H1 (cell line): ENCODE results near the gene TCF4. TPM values are rescaled to one million over a fixed set of nuclear protein-coding genes. Genes with fewer than 3 reads are reported as not detected.

Experiments used
- CTCF ChIA-PET: fragments of 300-600 bp; sonication (Branson Sonifier 250); formaldehyde crosslinking; loops from one replicate; lab custom pipeline; 2021; ENCODE audit not compliant: partially characterized antibody; lab: Charles Lee
- POLR2A ChIA-PET: fragments of 300-600 bp; sonication (Branson Sonifier 250); formaldehyde crosslinking; loops from one replicate; lab custom pipeline; 2021; ENCODE audit warnings: inconsistent platforms; ENCODE audit not compliant: partially characterized antibody; lab: Charles Lee
- DNase-seq, 2 experiments: peaks; one replicate each; pipeline versions ENCODE4 v3.0.0 to v3.0.0-alpha.2; 2010 to 2022; ENCODE audit warnings: low spot score in 2 of 2, low read depth in 1 of 2, mixed read lengths in 1 of 2
- FAIRE-seq: peaks from 2 replicates; lab custom pipeline; 2011; peaks lifted over from hg19 to GRCh38; lab: Jason Lieb, UNC
- H2AFZ ChIP-seq: 2 replicates; pipeline ENCODE4 v1.8.1; 2012; ENCODE audit warnings: low read length, inconsistent platforms
- H2AK5ac ChIP-seq: 2 replicates; pipeline ENCODE4 v1.6.1; 2013; ENCODE audit warnings: low read depth, low read length
- H2BK120ac ChIP-seq: replicated peaks from 2 replicates; pipeline ENCODE3; 2013; ENCODE audit warnings: low read depth, low read length, inconsistent platforms
- H2BK12ac ChIP-seq: 2 replicates; pipeline ENCODE4 v1.6.1; 2013; ENCODE audit warnings: low read depth, low read length
- H2BK15ac ChIP-seq: 2 replicates; pipeline ENCODE4 v1.6.1; 2013; ENCODE audit warnings: low read length
- H2BK20ac ChIP-seq: 2 replicates; pipeline ENCODE4 v1.6.1; 2013; ENCODE audit warnings: low read length
- H2BK5ac ChIP-seq: 2 replicates; pipeline ENCODE4 v1.6.1; 2013; ENCODE audit warnings: low read depth, low read length
- H3K14ac ChIP-seq: 2 replicates; pipeline ENCODE4 v1.6.1; 2013; ENCODE audit warnings: inconsistent platforms; ENCODE audit not compliant: insufficient read length
- H3K18ac ChIP-seq: 2 replicates; pipeline ENCODE4 v1.6.1; 2013; ENCODE audit warnings: low read length; ENCODE audit errors: extremely low read depth
- H3K23ac ChIP-seq: 2 replicates; pipeline ENCODE4 v1.6.1; 2013; ENCODE audit warnings: inconsistent platforms; ENCODE audit not compliant: insufficient read length
- H3K23me2 ChIP-seq: 2 replicates; pipeline ENCODE4 v1.6.1; 2013; ENCODE audit warnings: low read depth, low read length
- H3K27ac ChIP-seq: 2 replicates; pipeline ENCODE4 v1.6.1; 2011; ENCODE audit warnings: low read depth, low read length, inconsistent platforms
- H3K27me3 ChIP-seq, 4 experiments: replicated peaks in 1 of 4; 1 replicate in 1 of 4; 2 replicates in 3 of 4; pipeline versions ENCODE4 v1.6.1 to v1.8.1; 2011 to 2013; ENCODE audit warnings: low read length in 3 of 4, mild to moderate bottlenecking in 3 of 4, inconsistent platforms in 2 of 4, mixed read lengths in 2 of 4, moderate library complexity in 1 of 4; ENCODE audit not compliant: control insufficient read depth in 3 of 4, insufficient read depth in 3 of 4; ENCODE audit errors: extremely low read depth in 1 of 4
- H3K36me3 ChIP-seq, 4 experiments: 2 replicates each; pipeline versions ENCODE4 v1.6.1 to v1.8.1; 2011 to 2013; ENCODE audit warnings: mild to moderate bottlenecking in 4 of 4, low read length in 3 of 4, moderate library complexity in 2 of 4, control low read depth in 1 of 4, inconsistent platforms in 1 of 4; ENCODE audit not compliant: insufficient read depth in 4 of 4, control insufficient read depth in 2 of 4
- H3K4ac ChIP-seq: replicated peaks from 2 replicates; pipeline ENCODE3; 2013; ENCODE audit warnings: low read length, low read depth, mixed read lengths, inconsistent platforms; ENCODE audit not compliant: insufficient read length
- H3K4me1 ChIP-seq, 4 experiments: replicated peaks in 1 of 4; 1 replicate in 1 of 4; 2 replicates in 3 of 4; pipeline versions ENCODE4 v1.6.1 to v1.8.1; 2011 to 2013; ENCODE audit warnings: low read length in 3 of 4, inconsistent platforms in 2 of 4, mixed read lengths in 1 of 4; ENCODE audit not compliant: insufficient read depth in 4 of 4, control insufficient read depth in 3 of 4
- H3K4me2 ChIP-seq, 2 experiments: 2 replicates each; pipeline versions ENCODE4 v1.6.1 to v1.8.1; 2011 to 2013; ENCODE audit warnings: low read depth in 2 of 2, low read length in 2 of 2, control low read depth in 1 of 2, inconsistent platforms in 1 of 2, mild to moderate bottlenecking in 1 of 2; ENCODE audit not compliant: insufficient read depth in 1 of 2
- H3K4me3 ChIP-seq, 4 experiments: fragments of 200-600, 300-600 bp in 1 of 4; sonication (generic), shearing (Covaris generic), sonication (Bioruptor Twin) in 1 of 4; 2 replicates each; pipeline versions ENCODE4 v1.5.1 to v1.8.1; 2011 to 2016; ENCODE audit warnings: low read length in 4 of 4, low read depth in 3 of 4, control low read depth in 2 of 4, inconsistent platforms in 2 of 4, mild to moderate bottlenecking in 2 of 4, mixed read lengths in 1 of 4, moderate library complexity in 1 of 4; ENCODE audit not compliant: insufficient read depth in 2 of 4; ENCODE audit errors: extremely low read depth in 1 of 4
- H3K56ac ChIP-seq: replicated peaks from 2 replicates; pipeline ENCODE3; 2013; ENCODE audit warnings: low read depth, mild to moderate bottlenecking, mixed read lengths, low read length, inconsistent platforms; ENCODE audit not compliant: insufficient read length
- H3K79me1 ChIP-seq: 2 replicates; pipeline ENCODE4 v1.6.1; 2013; ENCODE audit warnings: low read depth, low read length, control low read depth
- H3K79me2 ChIP-seq, 2 experiments: 2 replicates each; pipeline versions ENCODE4 v1.6.1 to v1.8.1; 2012 to 2013; ENCODE audit warnings: low read length in 2 of 2, mild to moderate bottlenecking in 2 of 2, inconsistent platforms in 1 of 2; ENCODE audit not compliant: insufficient read depth in 2 of 2, control insufficient read depth in 1 of 2
- H3K9ac ChIP-seq, 4 experiments: replicated peaks in 1 of 4; 1 replicate in 1 of 4; 2 replicates in 3 of 4; pipeline versions ENCODE4 v1.6.1 to v1.8.1; 2011 to 2013; ENCODE audit warnings: low read depth in 3 of 4, low read length in 3 of 4, control low read depth in 2 of 4, mild to moderate bottlenecking in 2 of 4, moderate library complexity in 2 of 4, inconsistent platforms in 1 of 4; ENCODE audit errors: extremely low read depth in 1 of 4
- H3K9me3 ChIP-seq, 2 experiments: 2 replicates each; pipeline versions ENCODE4 v1.6.1 to v1.8.1; 2012 to 2013; ENCODE audit warnings: mild to moderate bottlenecking in 2 of 2, moderate library complexity in 2 of 2, control low read depth in 1 of 2, inconsistent platforms in 1 of 2, low read depth in 1 of 2, low read length in 1 of 2, mixed read lengths in 1 of 2; ENCODE audit not compliant: insufficient read depth in 2 of 2
- H4K20me1 ChIP-seq, 2 experiments: replicated peaks in 1 of 2; 2 replicates each; pipeline versions ENCODE3 to v1.8.1; 2011 to 2013; ENCODE audit warnings: inconsistent platforms in 2 of 2, low read length in 2 of 2, mild to moderate bottlenecking in 1 of 2; ENCODE audit not compliant: insufficient read depth in 2 of 2, control insufficient read depth in 1 of 2
- H4K5ac ChIP-seq: 2 replicates; pipeline ENCODE4 v1.6.1; 2013; ENCODE audit warnings: low read length, low read depth, mixed read lengths, inconsistent platforms; ENCODE audit not compliant: insufficient read length
- H4K8ac ChIP-seq: 2 replicates; pipeline ENCODE4 v1.8.0; 2013; ENCODE audit warnings: mild to moderate bottlenecking, moderate library complexity, low read length, inconsistent platforms; ENCODE audit not compliant: insufficient read depth; ENCODE audit errors: extremely low read depth
- H4K91ac ChIP-seq: replicated peaks from 2 replicates; pipeline ENCODE3; 2013; ENCODE audit warnings: low read length, mixed read lengths, inconsistent platforms; ENCODE audit not compliant: insufficient read length
- BACH1 ChIP-seq: IDR thresholded peaks from 2 replicates; pipeline ENCODE4 v1.6.1; 2012; ENCODE audit warnings: low read length, improper control_type of control experiment
- JUN ChIP-seq: IDR thresholded peaks from 2 replicates; pipeline ENCODE4 v1.6.1; 2011; ENCODE audit warnings: low read depth, mild to moderate bottlenecking, improper control_type of control experiment, low read length
- WGBS, 2 experiments: shearing (Covaris generic) in 1 of 2; methylation state at CpG; one replicate each; pipeline versions ENCODE4 v1.1.6 to v1.1.7; 2013 to 2015; ENCODE audit warnings: low lambda C conversion rate in 2 of 2, mixed read lengths in 2 of 2, inconsistent platforms in 1 of 2, low coverage in 1 of 2, missing lambda C conversion rate in 1 of 2; ENCODE audit not compliant: insufficient replicate concordance in 2 of 2, insufficient coverage in 1 of 2, insufficient read length in 1 of 2; ENCODE audit errors: extremely low coverage in 1 of 2, missing lambda C conversion rate in 1 of 2; 5-methylcytosine and 5-hydroxymethylcytosine counted together
- polyA plus RNA-seq, 7 experiments: library from polyadenylated mRNA; depleted of rRNA in 3 of 7; stranded (reverse) in 5 of 7; unstranded in 2 of 7; fragments of >200 nt in 5 of 7; fragments of 200-250 nt in 2 of 7; gene quantifications; 1 replicate in 5 of 7; 2 replicates in 1 of 7; 4 replicates in 1 of 7; pipeline versions ENCODE4 v1.2.1 to v1.2.3, GENCODE V29; 2011 to 2013; ENCODE audit warnings: missing spikeins in 2 of 7, mixed read lengths in 2 of 7
- total RNA-seq: library from RNA; stranded (reverse); fragmentation: NEBNext Ultra II Directional; extraction: Animal tissue kit (Norgen Biotek cat#: 25700); gene quantifications from 2 replicates; pipeline ENCODE4 v1.2.1, GENCODE V29; 2021

The TCF4 gene
- total and polyA plus RNA-seq, 2 of the 8 experiments (the other 6 are each of a cell fraction or from before 2014, with no cell fraction given) = 59.3 to 118 TPM

- Histone ChIP-seq H4K5ac (no peak overlapping the region), H4K20me1 (peaks cover 0 to 5% of the 10 kb centered on the region in 2 experiments), H2BK20ac (no peak overlapping the region), H3K23ac (no peak overlapping the region), H3K79me2 (peaks cover 0 to 46% of the 10 kb centered on the region in 2 experiments; a peak in 2 of 4 replicates), H3K4me3 (no peak overlapping the region), H3K4me2 (no peak overlapping the region), H3K4ac (no peak overlapping the region), H3K27ac (no peak overlapping the region), H3K56ac (no peak overlapping the region), H2BK120ac (no peak overlapping the region), H2AK5ac (no peak overlapping the region), H2BK5ac (no peak overlapping the region), H3K14ac (no peak overlapping the region), H2BK15ac (no peak overlapping the region), H3K4me1 (peaks cover 8 to 11% (median 9%) of the 10 kb centered on the region in 4 experiments; a peak in 6 of 7 replicates), H3K36me3 (no peaks in the 10 kb centered on the region), H3K27me3 (no peaks in the 10 kb centered on the region), H3K9ac (no peak overlapping the region), H3K18ac (no peak overlapping the region), H3K23me2 (no peaks in the 10 kb centered on the region), H3K79me1 (no peaks in the 10 kb centered on the region), H4K8ac (no peak overlapping the region), H4K91ac (no peak overlapping the region), H2AFZ (no peak overlapping the region), H2BK12ac (no peak overlapping the region), H3K9me3 (no peaks in the 10 kb centered on the region)
- 76% methylated on average over 2 of the region's 2 CpGs; no CpG with 5 or more reads in 1 of the 2 experiments for WGBS, 2 experiments
- TF ChIP-seq BACH1 (no peak), JUN (no peak)
- ChIA-PET CTCF (interaction anchor here (0.5 to 2.3 kb wide), 4 partner anchors 11 to 1743 kb away, joined by 3 to 8 read pairs (median 5); no protein-coding TSS in a partner anchor), POLR2A (interaction anchor here (2.3 kb wide), 1 partner anchor 11 kb away, joined by 5 read pairs; no protein-coding TSS in a partner anchor)
- FAIRE-seq = no peak
- DNase-seq = no peak
These were observed 281.5 kb downstream of the TCF4 start for GRCh38 chr18:55306359-55307024.
